ENCODE measurements around the gene HOOK2.

HOOK2 gene

GRCh38 chr19:12754465-12755196, 20.7 kb downstream of the HOOK2 start:
- Histone ChIP-seq H3K27me3 (ENCODE audit: control insufficient read depth, insufficient read depth, low read length) (no peaks in the 10 kb centered on the region), H3K4me2 (ENCODE audit: low read length) (no peak overlapping the region), H3K9ac (ENCODE audit: low read depth, low read length) (no peak overlapping the region), H3K4me1 (ENCODE audit: control insufficient read depth, insufficient read depth, low read length) (peaks cover 20% of the 10 kb centered on the region), H3K36me3 (ENCODE audit: insufficient read depth, low read length) (no peaks in the 10 kb centered on the region), H3K9me3 (replicated peaks; ENCODE audit: low read length) (no peaks in the 10 kb centered on the region), H3K4me3 (ENCODE audit: low read length) (no peak overlapping the region)

- Histone ChIP-seq H3K4me2 (ENCODE audit: low read length) (no peak overlapping the region), H3K4me1 (ENCODE audit: control insufficient read depth, insufficient read depth, low read length) (peaks cover 25% of the 10 kb centered on the region), H3K36me3 (ENCODE audit: insufficient read depth, low read length) (peaks cover 7% of the 10 kb centered on the region), H3K4me3 (ENCODE audit: low read length) (no peak overlapping the region), H3K9ac (ENCODE audit: low read depth, low read length) (no peak overlapping the region), H3K27me3 (ENCODE audit: control insufficient read depth, insufficient read depth, low read length) (no peaks in the 10 kb centered on the region), H3K9me3 (replicated peaks; ENCODE audit: low read length) (no peaks in the 10 kb centered on the region)
Observed at GRCh38 chr19:12752056-12752781, 23.1 kb downstream of the HOOK2 start.

GRCh38 chr19:12751635-12752034, 23.7 kb downstream of the HOOK2 start, which contains the start of gene BEST2:
TSS of gene BEST2 (plus strand) at chr19:12751791. CDS start at chr19:12752593, 802 bp downstream.
- H3K9ac ChIP-seq (ENCODE audit: low read depth, low read length) = peak within 1 kb of the TSS; percentile 57
- no peaks in the 10 kb centered on the region for H3K9me3 ChIP-seq (replicated peaks; ENCODE audit: low read length)
- peak within 1 kb of the TSS; percentile 57 for H3K4me3 ChIP-seq (ENCODE audit: low read length)
- H3K27me3 ChIP-seq (ENCODE audit: control insufficient read depth, insufficient read depth, low read length) = no peaks in the 10 kb centered on the region
- H3K4me1 ChIP-seq (ENCODE audit: control insufficient read depth, insufficient read depth, low read length) = peaks cover 25% of the 10 kb centered on the region
- H3K4me2 ChIP-seq (ENCODE audit: low read length) = peak within 1 kb of the TSS; percentile 83
- H3K36me3 ChIP-seq (ENCODE audit: insufficient read depth, low read length) = peaks cover 11% of the 10 kb centered on the region

GRCh38 chr19:12750851-12751250, 24.5 kb downstream of the HOOK2 start:
- H3K4me2 ChIP-seq (ENCODE audit: low read length) = peak overlapping the region; percentile 83
- H3K9me3 ChIP-seq (replicated peaks; ENCODE audit: low read length) = no peaks in the 10 kb centered on the region
- no peaks in the 10 kb centered on the region for H3K27me3 ChIP-seq (ENCODE audit: control insufficient read depth, insufficient read depth, low read length)
- H3K4me3 ChIP-seq (ENCODE audit: low read length) = peak overlapping the region; percentile 57
- peak overlapping the region; percentile 57 for H3K9ac ChIP-seq (ENCODE audit: low read depth, low read length)
- peaks cover 16% of the 10 kb centered on the region for H3K36me3 ChIP-seq (ENCODE audit: insufficient read depth, low read length)
- peaks cover 25% of the 10 kb centered on the region for H3K4me1 ChIP-seq (ENCODE audit: control insufficient read depth, insufficient read depth, low read length)

- Histone ChIP-seq H3K4me3 (ENCODE audit: low read length) (peak overlapping the region; percentile 57), H3K27me3 (ENCODE audit: control insufficient read depth, insufficient read depth, low read length) (no peaks in the 10 kb centered on the region), H3K36me3 (ENCODE audit: insufficient read depth, low read length) (peaks cover 24% of the 10 kb centered on the region), H3K4me1 (ENCODE audit: control insufficient read depth, insufficient read depth, low read length) (peaks cover 25% of the 10 kb centered on the region), H3K9me3 (replicated peaks; ENCODE audit: low read length) (no peaks in the 10 kb centered on the region), H3K4me2 (ENCODE audit: low read length) (peak overlapping the region; percentile 83), H3K9ac (ENCODE audit: low read depth, low read length) (peak overlapping the region; percentile 57)
Observed at GRCh38 chr19:12749938-12750521, 25.3 kb downstream of the HOOK2 start.

GRCh38 chr19:12748489-12748888, 26.9 kb downstream of the HOOK2 start:
- Histone ChIP-seq H3K9ac (ENCODE audit: low read depth, low read length) (no peak overlapping the region), H3K4me1 (ENCODE audit: control insufficient read depth, insufficient read depth, low read length) (peaks cover 25% of the 10 kb centered on the region), H3K27me3 (ENCODE audit: control insufficient read depth, insufficient read depth, low read length) (no peaks in the 10 kb centered on the region), H3K9me3 (replicated peaks; ENCODE audit: low read length) (no peaks in the 10 kb centered on the region), H3K4me2 (ENCODE audit: low read length) (no peak overlapping the region), H3K4me3 (ENCODE audit: low read length) (no peak overlapping the region), H3K36me3 (ENCODE audit: insufficient read depth, low read length) (peaks cover 28% of the 10 kb centered on the region)

GRCh38 chr19:12745166-12745897, 30.0 kb downstream of the HOOK2 start:
- no peak overlapping the region for H3K9ac ChIP-seq (ENCODE audit: low read depth, low read length)
- no peaks in the 10 kb centered on the region for H3K9me3 ChIP-seq (replicated peaks; ENCODE audit: low read length)
- no peak overlapping the region for H3K4me2 ChIP-seq (ENCODE audit: low read length)
- peaks cover 13% of the 10 kb centered on the region for H3K4me1 ChIP-seq (ENCODE audit: control insufficient read depth, insufficient read depth, low read length)
- H3K36me3 ChIP-seq (ENCODE audit: insufficient read depth, low read length) = peaks cover 34% of the 10 kb centered on the region
- H3K4me3 ChIP-seq (ENCODE audit: low read length) = no peak overlapping the region
- H3K27me3 ChIP-seq (ENCODE audit: control insufficient read depth, insufficient read depth, low read length) = no peaks in the 10 kb centered on the region

- Histone ChIP-seq H3K4me3 (ENCODE audit: low read length) (peak overlapping the region; percentile 86), H3K27me3 (ENCODE audit: control insufficient read depth, insufficient read depth, low read length) (no peaks in the 10 kb centered on the region), H3K9me3 (replicated peaks; ENCODE audit: low read length) (no peaks in the 10 kb centered on the region), H3K36me3 (ENCODE audit: insufficient read depth, low read length) (peaks cover 18% of the 10 kb centered on the region), H3K4me1 (ENCODE audit: control insufficient read depth, insufficient read depth, low read length) (peaks cover 15% of the 10 kb centered on the region), H3K4me2 (ENCODE audit: low read length) (peak overlapping the region; percentile 99), H3K9ac (ENCODE audit: low read depth, low read length) (peak overlapping the region; percentile 88)
Observed at GRCh38 chr19:12737835-12738351, 37.5 kb downstream of the HOOK2 start.

- Histone ChIP-seq H3K4me3 (ENCODE audit: low read length) (peak within 1 kb of the TSS; percentile 86), H3K4me1 (ENCODE audit: control insufficient read depth, insufficient read depth, low read length) (peaks cover 20% of the 10 kb centered on the region), H3K9me3 (replicated peaks; ENCODE audit: low read length) (no peaks in the 10 kb centered on the region), H3K36me3 (ENCODE audit: insufficient read depth, low read length) (peaks cover 18% of the 10 kb centered on the region), H3K4me2 (ENCODE audit: low read length) (peak within 1 kb of the TSS; percentile 99), H3K9ac (ENCODE audit: low read depth, low read length) (peak within 1 kb of the TSS; percentile 88), H3K27me3 (ENCODE audit: control insufficient read depth, insufficient read depth, low read length) (no peaks in the 10 kb centered on the region)
Observed at GRCh38 chr19:12736995-12737834, 38.1 kb downstream of the HOOK2 start, which contains the start of gene GET3. TSS of gene GET3 (plus strand) at chr19:12737497. CDS start at chr19:12737506, 9 bp downstream.

GRCh38 chr19:12733369-12734214, 41.8 kb downstream of the HOOK2 start:
- peak overlapping the region; percentile 81 for H3K4me3 ChIP-seq (ENCODE audit: low read length)
- peaks cover 28% of the 10 kb centered on the region for H3K4me1 ChIP-seq (ENCODE audit: control insufficient read depth, insufficient read depth, low read length)
- H3K9ac ChIP-seq (ENCODE audit: low read depth, low read length) = peak overlapping the region; percentile 100
- no peaks in the 10 kb centered on the region for H3K9me3 ChIP-seq (replicated peaks; ENCODE audit: low read length)
- H3K4me2 ChIP-seq (ENCODE audit: low read length) = peak overlapping the region; percentile 96
- H3K36me3 ChIP-seq (ENCODE audit: insufficient read depth, low read length) = peaks cover 30% of the 10 kb centered on the region
- no peaks in the 10 kb centered on the region for H3K27me3 ChIP-seq (ENCODE audit: control insufficient read depth, insufficient read depth, low read length)

All from skeletal muscle satellite cell (primary cell).